Panc1 (cell line): ENCODE results near the gene SDC3. TPM values are rescaled to one million over a fixed set of nuclear protein-coding genes. Genes with fewer than 3 reads are reported as not detected.
A peak's percentile ranks its signal among the peaks of the same experiment; 100 is the strongest.

Source experiments
- ATAC-seq: fragments of 200-7000 bp; cut with Tn5 transposase; 2 replicates; pipeline ENCODE4 v1.9.1; 2020; ENCODE audit warnings: mild to moderate bottlenecking, moderate library complexity
- BruUV-seq: library from RNA; stranded (reverse); fragments of 400-500 nt; replicated peaks from 2 replicates; lab custom pipeline; 2021; lab: Mats Ljungman, UMichigan
- CTCF ChIA-PET: fragments of 300-600 bp; sonication (Branson Sonifier 250); formaldehyde crosslinking; loops from one replicate; lab custom pipeline; 2022; ENCODE audit warnings: antibody characterized with exemption; lab: Charles Lee
- POLR2A ChIA-PET: fragments of 300-600 bp; sonication (Branson Sonifier 250); formaldehyde crosslinking; loops from one replicate; lab custom pipeline; 2022; ENCODE audit warnings: antibody characterized with exemption; lab: Charles Lee
- DNase-seq: peaks from one replicate; pipeline ENCODE4 v3.0.0-alpha.2; 2010; ENCODE audit warnings: low read depth, low spot score
- H3K27ac ChIP-seq: 2 replicates; pipeline ENCODE4 v1.5.1; 2011; ENCODE audit warnings: mild to moderate bottlenecking, low read length, inconsistent platforms
- H3K27me3 ChIP-seq: fragments of 200-500 bp; sonication (Bioruptor generic); 2 replicates; pipeline ENCODE4 v1.6.0; 2014; ENCODE audit warnings: low read length, inconsistent platforms; ENCODE audit not compliant: control insufficient read depth, insufficient read depth
- H3K36me3 ChIP-seq: fragments of 200-500 bp; sonication (Bioruptor generic); 2 replicates; pipeline ENCODE4 v1.5.1; 2014; ENCODE audit warnings: inconsistent platforms, mild to moderate bottlenecking, low read length, moderate library complexity; ENCODE audit not compliant: control insufficient read depth, insufficient read depth
- H3K4me1 ChIP-seq: 2 replicates; pipeline ENCODE4 v1.5.1; 2011; ENCODE audit warnings: inconsistent platforms, mild to moderate bottlenecking, low read length, moderate library complexity; ENCODE audit not compliant: control insufficient read depth, insufficient read depth
- H3K4me3 ChIP-seq, 2 experiments: 2 replicates each; pipeline ENCODE4 v1.5.1; 2011 to 2012; ENCODE audit warnings: low read depth in 2 of 2, low read length in 2 of 2, mild to moderate bottlenecking in 2 of 2, inconsistent platforms in 1 of 2, moderate library complexity in 1 of 2
- H3K9me3 ChIP-seq: fragments of 200-500 bp; sonication (Bioruptor generic); 2 replicates; pipeline ENCODE4 v1.5.1; 2014; ENCODE audit warnings: low read depth, mild to moderate bottlenecking, inconsistent platforms, low read length, moderate library complexity; ENCODE audit not compliant: control insufficient read depth, insufficient read depth
- POLR2AphosphoS5 ChIP-seq: IDR thresholded peaks from 2 replicates; pipeline ENCODE4 v1.6.1; 2012; ENCODE audit warnings: mild to moderate bottlenecking, low read depth, low read length, moderate library complexity
- SIN3A ChIP-seq: IDR thresholded peaks from 2 replicates; pipeline ENCODE4 v1.6.1; 2012; ENCODE audit warnings: low read depth, mild to moderate bottlenecking, low read length, moderate library complexity, borderline replicate concordance; ENCODE audit not compliant: insufficient read depth
- TCF7L2 ChIP-seq: IDR thresholded peaks from 2 replicates; pipeline ENCODE4 v1.6.1; 2011; ENCODE audit warnings: mild to moderate bottlenecking, low read depth, low read length, inconsistent platforms
- in situ Hi-C: cut with HindIII; loops from 2 replicates; pipeline ENCODE4 v1.10.0; 2016; ENCODE audit warnings: low sequenced_read_pairs, low pct_unique_long_range_greater_than_20kb
- intact Hi-C: fragments of 100-400 bp; cut with micrococcal nuclease; formaldehyde crosslinking; loops from one replicate; pipeline ENCODE4 v1.10.0; 2022; ENCODE audit not compliant: unreplicated experiment
- total RNA-seq: library from RNA; stranded (reverse); gene quantifications from one replicate; pipeline ENCODE4 v1.2.1, GENCODE V29; 2021; ENCODE audit not compliant: unreplicated experiment
- TF ChIP-seq, protein P1 (sequence below), 2 experiments: IDR thresholded peaks; 2 replicates each; pipeline ENCODE4 v1.6.1; 2011 to 2012; ENCODE audit warnings: low read depth in 2 of 2, control low read depth in 1 of 2, low read length in 1 of 2, mild to moderate bottlenecking in 1 of 2, moderate library complexity in 1 of 2; ENCODE audit not compliant: insufficient read depth in 1 of 2
- TF ChIP-seq, protein P2 (sequence below): fragments of 450-650 bp; IDR thresholded peaks from 2 replicates; pipeline ENCODE4 v1.5.1; 2017; ENCODE audit warnings: mild to moderate bottlenecking

Gene SDC3
- total RNA-seq, 1 experiment from 2014 or later = 36.1 TPM

DNA sequence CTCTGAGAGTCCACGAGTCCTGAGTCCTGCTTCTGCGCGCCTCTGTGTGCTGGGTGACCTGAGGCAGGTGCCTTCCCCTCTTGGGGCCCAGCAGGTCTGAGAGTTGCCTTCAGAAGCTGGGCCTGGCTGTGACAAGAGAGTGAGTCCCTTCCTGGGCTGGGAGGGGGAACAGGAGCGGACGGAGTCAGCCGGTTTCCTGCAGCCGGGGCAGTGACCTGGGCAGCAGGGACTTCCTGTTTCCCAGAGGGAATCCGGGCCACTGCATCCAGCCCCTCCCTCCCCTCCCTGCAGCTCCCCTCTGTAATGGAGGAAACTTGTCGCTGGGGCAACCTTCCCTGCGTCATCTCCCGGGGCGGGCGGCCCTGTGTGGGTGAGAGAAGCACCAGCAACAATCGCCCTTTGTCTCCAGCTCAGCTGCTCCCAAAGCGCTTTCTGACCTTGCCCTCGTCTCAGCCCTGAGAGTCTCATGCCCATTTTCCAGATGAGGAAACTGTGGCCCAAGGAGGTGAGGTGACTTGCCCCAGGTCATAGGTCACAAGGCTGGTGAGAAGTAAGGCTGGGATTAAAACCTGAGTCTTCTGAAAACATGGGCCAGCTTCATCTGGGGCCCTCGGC, 61.1 kb downstream of the SDC3 start:
- Histone ChIP-seq H3K4me3 (no peak overlapping the region), H3K27me3 (no peaks in the 10 kb centered on the region), H3K4me1 (no peaks in the 10 kb centered on the region), H3K36me3 (no peaks in the 10 kb centered on the region), H3K9me3 (no peaks in the 10 kb centered on the region), H3K27ac (no peak overlapping the region)
- intact Hi-C loops (no loop called here), in situ Hi-C loops (no loop called here)
- no peak for DNase-seq
- 0 out of 2 replicates have a peak, but pooled peaks have one; percentile 37 for ATAC-seq
- POLR2A ChIA-PET = interaction anchor here (0.6 kb wide), 1 partner anchor 45 kb away, joined by 3 read pairs; no protein-coding TSS in a partner anchor
- no peak for TF ChIP-seq TCF7L2
- TF ChIP-seq POLR2AphosphoS5 = no peak
- TF ChIP-seq, protein P1, sequence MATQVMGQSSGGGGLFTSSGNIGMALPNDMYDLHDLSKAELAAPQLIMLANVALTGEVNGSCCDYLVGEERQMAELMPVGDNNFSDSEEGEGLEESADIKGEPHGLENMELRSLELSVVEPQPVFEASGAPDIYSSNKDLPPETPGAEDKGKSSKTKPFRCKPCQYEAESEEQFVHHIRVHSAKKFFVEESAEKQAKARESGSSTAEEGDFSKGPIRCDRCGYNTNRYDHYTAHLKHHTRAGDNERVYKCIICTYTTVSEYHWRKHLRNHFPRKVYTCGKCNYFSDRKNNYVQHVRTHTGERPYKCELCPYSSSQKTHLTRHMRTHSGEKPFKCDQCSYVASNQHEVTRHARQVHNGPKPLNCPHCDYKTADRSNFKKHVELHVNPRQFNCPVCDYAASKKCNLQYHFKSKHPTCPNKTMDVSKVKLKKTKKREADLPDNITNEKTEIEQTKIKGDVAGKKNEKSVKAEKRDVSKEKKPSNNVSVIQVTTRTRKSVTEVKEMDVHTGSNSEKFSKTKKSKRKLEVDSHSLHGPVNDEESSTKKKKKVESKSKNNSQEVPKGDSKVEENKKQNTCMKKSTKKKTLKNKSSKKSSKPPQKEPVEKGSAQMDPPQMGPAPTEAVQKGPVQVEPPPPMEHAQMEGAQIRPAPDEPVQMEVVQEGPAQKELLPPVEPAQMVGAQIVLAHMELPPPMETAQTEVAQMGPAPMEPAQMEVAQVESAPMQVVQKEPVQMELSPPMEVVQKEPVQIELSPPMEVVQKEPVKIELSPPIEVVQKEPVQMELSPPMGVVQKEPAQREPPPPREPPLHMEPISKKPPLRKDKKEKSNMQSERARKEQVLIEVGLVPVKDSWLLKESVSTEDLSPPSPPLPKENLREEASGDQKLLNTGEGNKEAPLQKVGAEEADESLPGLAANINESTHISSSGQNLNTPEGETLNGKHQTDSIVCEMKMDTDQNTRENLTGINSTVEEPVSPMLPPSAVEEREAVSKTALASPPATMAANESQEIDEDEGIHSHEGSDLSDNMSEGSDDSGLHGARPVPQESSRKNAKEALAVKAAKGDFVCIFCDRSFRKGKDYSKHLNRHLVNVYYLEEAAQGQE (IDR thresholded peaks at IDR 0.05; ENCODE audit: insufficient read depth in 1 of 2, low read depth in 2 of 2, low read length in 1 of 2) = no peak
- TF ChIP-seq, protein P2, sequence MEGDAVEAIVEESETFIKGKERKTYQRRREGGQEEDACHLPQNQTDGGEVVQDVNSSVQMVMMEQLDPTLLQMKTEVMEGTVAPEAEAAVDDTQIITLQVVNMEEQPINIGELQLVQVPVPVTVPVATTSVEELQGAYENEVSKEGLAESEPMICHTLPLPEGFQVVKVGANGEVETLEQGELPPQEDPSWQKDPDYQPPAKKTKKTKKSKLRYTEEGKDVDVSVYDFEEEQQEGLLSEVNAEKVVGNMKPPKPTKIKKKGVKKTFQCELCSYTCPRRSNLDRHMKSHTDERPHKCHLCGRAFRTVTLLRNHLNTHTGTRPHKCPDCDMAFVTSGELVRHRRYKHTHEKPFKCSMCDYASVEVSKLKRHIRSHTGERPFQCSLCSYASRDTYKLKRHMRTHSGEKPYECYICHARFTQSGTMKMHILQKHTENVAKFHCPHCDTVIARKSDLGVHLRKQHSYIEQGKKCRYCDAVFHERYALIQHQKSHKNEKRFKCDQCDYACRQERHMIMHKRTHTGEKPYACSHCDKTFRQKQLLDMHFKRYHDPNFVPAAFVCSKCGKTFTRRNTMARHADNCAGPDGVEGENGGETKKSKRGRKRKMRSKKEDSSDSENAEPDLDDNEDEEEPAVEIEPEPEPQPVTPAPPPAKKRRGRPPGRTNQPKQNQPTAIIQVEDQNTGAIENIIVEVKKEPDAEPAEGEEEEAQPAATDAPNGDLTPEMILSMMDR = no peak
- no peak for TF ChIP-seq SIN3A
- BruUV-seq = no TSS peak
- CTCF ChIA-PET = interaction anchor here (0.6 to 0.7 kb wide), 2 partner anchors 29 to 64 kb away, joined by 3 read pairs; no protein-coding TSS in a partner anchor

DNA sequence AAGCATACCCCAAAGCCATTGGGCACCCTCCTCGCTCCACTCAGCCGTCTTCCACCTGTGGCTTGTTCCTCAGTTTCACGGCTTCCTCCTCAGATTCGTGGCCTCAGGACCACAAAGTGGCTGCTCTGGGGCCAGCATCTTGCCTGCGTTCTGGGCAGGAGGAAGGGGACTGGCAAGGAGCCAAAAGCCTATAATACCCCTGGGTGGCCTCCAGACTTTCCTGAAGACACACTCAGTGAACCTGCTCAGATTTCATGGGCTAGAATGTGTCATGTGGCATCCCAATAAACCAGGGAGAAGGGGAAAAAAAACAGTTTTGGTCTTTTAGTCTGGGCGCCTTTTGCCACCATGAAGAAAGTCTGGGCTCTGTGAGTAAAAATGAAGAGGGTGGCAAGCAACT, 62.0 kb downstream of the SDC3 start:
- TF ChIP-seq TCF7L2 (no peak), SIN3A (no peak), POLR2AphosphoS5 (no peak)
- TF ChIP-seq, protein P2 = no peak
- TF ChIP-seq, protein P1 (IDR thresholded peaks at IDR 0.05; ENCODE audit: insufficient read depth in 1 of 2, low read depth in 2 of 2, low read length in 1 of 2) = no peak
- in situ Hi-C loops = no loop called here
- ATAC-seq = no peak
- H3K27ac ChIP-seq = no peak overlapping the region
- ChIA-PET CTCF (no interaction called here), POLR2A (no interaction called here)
- H3K4me1 ChIP-seq = no peaks in the 10 kb centered on the region
- intact Hi-C loops = no loop called here
- BruUV-seq = no TSS peak
- H3K36me3 ChIP-seq = no peaks in the 10 kb centered on the region
- no peaks in the 10 kb centered on the region for H3K27me3 ChIP-seq
- no peaks in the 10 kb centered on the region for H3K9me3 ChIP-seq
- H3K4me3 ChIP-seq = no peak overlapping the region
- DNase-seq = no peak
